CD14-positive monocyte (primary cell): ENCODE results near the gene AKAP12. TPM values are rescaled to one million over a fixed set of nuclear protein-coding genes. Genes with fewer than 3 reads are reported as not detected.

Source experiments
- DNase-seq, 3 donors: peaks; one replicate each; pipeline ENCODE4 v3.0.0-alpha.2; 2011 to 2022
- H2AFZ ChIP-seq: 2 replicates; pipeline ENCODE4 v1.6.0; 2012; ENCODE audit warnings: mild to moderate bottlenecking, low read depth, low read length, inconsistent platforms; ENCODE audit not compliant: insufficient read depth, poor library complexity, severe bottlenecking
- H3K27ac ChIP-seq, 2 donors: 1 replicate in 1 of 2; 2 replicates in 1 of 2; pipeline ENCODE4 v1.5.1; 2012 to 2013; ENCODE audit warnings: low read length in 2 of 2, control low read depth in 1 of 2, inconsistent platforms in 1 of 2, low read depth in 1 of 2, mild to moderate bottlenecking in 1 of 2
- H3K27me3 ChIP-seq, 2 donors: one replicate each; pipeline versions ENCODE4 v1.6.0 to v1.6.1; 2011 to 2013; ENCODE audit warnings: low read length in 2 of 2; ENCODE audit not compliant: control insufficient read depth in 2 of 2, insufficient read depth in 2 of 2
- H3K36me3 ChIP-seq, 2 donors: replicated peaks in 1 of 2; 1 replicate in 1 of 2; 2 replicates in 1 of 2; pipeline versions ENCODE4 v1.5.1 to v1.6.1; 2012 to 2013; ENCODE audit warnings: low read length in 2 of 2, control low read depth in 1 of 2, inconsistent platforms in 1 of 2, mild to moderate bottlenecking in 1 of 2; ENCODE audit not compliant: insufficient read depth in 2 of 2, control insufficient read depth in 1 of 2
- H3K4me1 ChIP-seq, 2 donors: 1 replicate in 1 of 2; 2 replicates in 1 of 2; pipeline versions ENCODE4 v1.5.1 to v1.6.1; 2012 to 2013; ENCODE audit warnings: low read length in 2 of 2, control low read depth in 1 of 2, inconsistent platforms in 1 of 2, mild to moderate bottlenecking in 1 of 2, moderate library complexity in 1 of 2; ENCODE audit not compliant: insufficient read depth in 2 of 2, control insufficient read depth in 1 of 2
- H3K4me2 ChIP-seq: replicated peaks from 2 replicates; pipeline ENCODE3; 2012; ENCODE audit warnings: low read length, moderate library complexity, mild to moderate bottlenecking; ENCODE audit not compliant: poor library complexity, severe bottlenecking; ENCODE audit errors: extremely low read depth
- H3K4me3 ChIP-seq, 3 experiments: fragments of 200-600 bp in 1 of 3; sonication (generic) in 1 of 3; replicated peaks in 1 of 3; 1 replicate in 2 of 3; 2 replicates in 1 of 3; pipeline ENCODE4 v1.5.1; 2011 to 2013; ENCODE audit warnings: low read length in 3 of 3, mild to moderate bottlenecking in 3 of 3, control low read depth in 2 of 3, low read depth in 2 of 3, inconsistent platforms in 1 of 3, moderate library complexity in 1 of 3
- H3K79me2 ChIP-seq: 2 replicates; pipeline ENCODE4 v1.6.0; 2012; ENCODE audit warnings: mild to moderate bottlenecking, control low read depth, inconsistent platforms, low read length, moderate library complexity; ENCODE audit not compliant: insufficient read depth
- H3K9ac ChIP-seq: 2 replicates; pipeline ENCODE4 v1.6.0; 2017; ENCODE audit warnings: low read length, mild to moderate bottlenecking; ENCODE audit not compliant: insufficient read depth, poor library complexity, severe bottlenecking
- H3K9me3 ChIP-seq, 2 donors: replicated peaks in 1 of 2; 1 replicate in 1 of 2; 2 replicates in 1 of 2; pipeline versions ENCODE4 v1.5.1 to v1.6.1; 2012 to 2013; ENCODE audit warnings: low read length in 2 of 2, control low read depth in 1 of 2; ENCODE audit not compliant: control insufficient read depth in 1 of 2, insufficient read depth in 1 of 2
- H4K20me1 ChIP-seq: 2 replicates; pipeline ENCODE4 v1.6.0; 2012; ENCODE audit warnings: mild to moderate bottlenecking, low read length, control low read depth, moderate library complexity; ENCODE audit not compliant: insufficient read depth
- H3K27ac Mint-ChIP-seq, 7 donors: one replicate each; pipeline ENCODE4 v1.8.0; 2020; ENCODE audit warnings: mild to moderate bottlenecking in 7 of 7, mixed read lengths in 7 of 7, moderate library complexity in 6 of 7, inconsistent platforms in 2 of 7
- H3K27me3 Mint-ChIP-seq, 3 donors: one replicate each; pipeline ENCODE4 v1.8.0; 2021 to 2022; ENCODE audit warnings: low read depth in 3 of 3, mild to moderate bottlenecking in 3 of 3, mixed read lengths in 3 of 3, moderate library complexity in 3 of 3, inconsistent platforms in 1 of 3
- H3K36me3 Mint-ChIP-seq, 2 donors: one replicate each; pipeline ENCODE4 v1.8.0; 2020; ENCODE audit warnings: mixed read lengths in 2 of 2, inconsistent platforms in 1 of 2, mild to moderate bottlenecking in 1 of 2
- H3K4me1 Mint-ChIP-seq: one replicate; pipeline ENCODE4 v1.8.0; 2020; ENCODE audit warnings: mild to moderate bottlenecking, mixed read lengths
- H3K4me3 Mint-ChIP-seq, 2 donors: one replicate each; pipeline ENCODE4 v1.8.0; 2020; ENCODE audit warnings: mild to moderate bottlenecking in 2 of 2, mixed read lengths in 2 of 2, moderate library complexity in 1 of 2
- H3K9me3 Mint-ChIP-seq, 7 donors: one replicate each; pipeline ENCODE4 v1.8.0; 2020 to 2022; ENCODE audit warnings: mixed read lengths in 7 of 7, mild to moderate bottlenecking in 6 of 7, moderate library complexity in 6 of 7, inconsistent platforms in 2 of 7
- CTCF ChIP-seq: fragments of 200-600 bp; IDR thresholded peaks from one replicate; pipeline ENCODE4 v1.8.0; 2022; ENCODE audit warnings: antibody characterized with exemption, mild to moderate bottlenecking
- WGBS: methylation state at CpG from one replicate; pipeline ENCODE4 v1.1.5; 2013; ENCODE audit warnings: missing lambda C conversion rate; ENCODE audit not compliant: insufficient coverage; 5-methylcytosine and 5-hydroxymethylcytosine counted together
- intact Hi-C, 2 donors: fragments of 100-400 bp; cut with micrococcal nuclease; formaldehyde crosslinking; loops; one replicate each; pipeline versions ENCODE4 v1.15.0 to v1.15.1; 2023
- polyA plus RNA-seq, 3 donors: library from polyadenylated mRNA; depleted of rRNA in 1 of 3; unstranded in 2 of 3; stranded (reverse) in 1 of 3; fragments of 300-500 nt in 2 of 3; fragments of >200 nt in 1 of 3; fragmentation: Illumina TruSeq in 2 of 3; gene quantifications; 1 replicate in 2 of 3; 2 replicates in 1 of 3; pipeline ENCODE4 v1.2.3, GENCODE V29; 2012 to 2021

Gene AKAP12
- polyA plus RNA-seq, 3 donors, result 0.01 TPM; not detected in 2

GRCh38 chr6:151400473-151400872, 160.7 kb downstream of the AKAP12 start:
- Histone ChIP-seq H3K9me3 (no peaks in the 10 kb centered on the region), H3K36me3 (peaks cover 33 to 65% of the 10 kb centered on the region in 2 donors), H3K4me1 (peaks cover 5 to 8% of the 10 kb centered on the region in 2 donors), H3K27me3 (no peaks in the 10 kb centered on the region), H3K27ac (peak overlapping the region in 1 of 2 donors; percentile 57), H2AFZ (no peak overlapping the region), H3K79me2 (peaks cover 96% of the 10 kb centered on the region), H4K20me1 (peaks cover 100% of the 10 kb centered on the region), H3K4me3 (no peak overlapping the region), H3K4me2 (no peak overlapping the region), H3K9ac (no peak overlapping the region)
- Mint-ChIP-seq H3K27ac (peak overlapping the region in 6 of 7 donors; percentile 46 to 86 (median 72)), H3K4me3 (no peak overlapping the region), H3K27me3 (peaks cover 0 to 3% (median 0%) of the 10 kb centered on the region in 3 donors), H3K4me1 (peaks cover 28% of the 10 kb centered on the region), H3K9me3 (peaks cover 0 to 4% (median 0%) of the 10 kb centered on the region in 7 donors), H3K36me3 (peaks cover 33 to 42% of the 10 kb centered on the region in 2 donors)
- 100% methylated on average over 1 of the region's 6 CpGs for WGBS
- TF ChIP-seq CTCF, result no peak
- DNase-seq, result no peak
- intact Hi-C loops, result no loop called here

- Mint-ChIP-seq H3K4me1 (peaks cover 22% of the 10 kb centered on the region), H3K4me3 (no peak overlapping the region), H3K27ac (no peak overlapping the region), H3K36me3 (peaks cover 34 to 49% of the 10 kb centered on the region in 2 donors), H3K27me3 (peaks cover 0 to 3% (median 0%) of the 10 kb centered on the region in 3 donors), H3K9me3 (peaks cover 0 to 4% (median 0%) of the 10 kb centered on the region in 7 donors)
- H4K20me1 ChIP-seq, result peaks cover 98% of the 10 kb centered on the region
- peaks cover 78% of the 10 kb centered on the region for H3K79me2 ChIP-seq
- intact Hi-C loops, result no loop called here
- no peak overlapping the region for H3K9ac ChIP-seq
- peaks cover 5% of the 10 kb centered on the region in 2 donors for H3K4me1 ChIP-seq
- no peak for DNase-seq
- no peak for TF ChIP-seq CTCF
- no peak overlapping the region for H3K4me3 ChIP-seq
- no peak overlapping the region for H3K4me2 ChIP-seq
- no peaks in the 10 kb centered on the region for H3K27me3 ChIP-seq
- H3K9me3 ChIP-seq, result no peaks in the 10 kb centered on the region
- H3K36me3 ChIP-seq, result peaks cover 33 to 72% of the 10 kb centered on the region in 2 donors
- WGBS, result 100% methylated on average over 1 of the region's 1 CpG
- H2AFZ ChIP-seq, result no peak overlapping the region
- H3K27ac ChIP-seq, result peak overlapping the region in 1 of 2 donors; percentile 43
These were observed 162.5 kb downstream of the AKAP12 start for GRCh38 chr6:151402228-151402627.
